ENCODE results near the gene MRPL40.

Gene MRPL40

DNA sequence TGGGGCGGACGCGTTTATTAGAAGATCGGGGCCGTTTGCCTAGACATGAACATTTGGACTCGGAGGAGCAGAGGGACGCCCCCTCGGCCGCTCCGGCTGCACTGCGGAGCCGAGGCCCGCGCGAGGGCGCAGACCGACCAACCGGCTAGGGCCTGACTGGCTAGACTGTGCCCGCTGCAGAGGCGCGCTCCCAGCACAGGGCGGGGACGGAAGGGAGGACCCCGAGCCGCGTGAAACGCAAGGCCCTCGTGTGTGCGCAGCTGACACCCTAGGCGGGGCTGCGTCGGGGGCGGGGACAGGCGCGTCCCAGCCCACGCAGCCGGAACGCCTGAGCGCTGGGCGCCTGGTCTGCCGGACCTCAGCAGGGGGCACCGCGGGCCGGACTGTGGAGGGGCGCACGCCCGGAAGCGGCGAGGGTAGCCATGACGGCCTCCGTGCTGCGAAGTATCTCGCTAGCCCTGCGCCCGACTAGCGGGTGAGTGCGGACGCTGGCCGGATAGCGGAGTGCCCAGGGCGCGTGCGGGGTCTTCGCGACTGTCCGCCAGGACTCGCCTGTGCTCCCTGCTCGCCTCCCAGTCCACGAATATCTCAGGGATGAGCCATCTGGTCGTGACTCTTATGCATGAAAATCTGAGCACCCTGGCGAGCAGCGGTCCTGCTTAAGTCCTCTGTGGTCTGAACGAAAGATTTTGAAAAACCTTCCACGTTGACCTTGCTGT, at the start of gene MRPL40:
Gene MRPL40, plus strand, starts transcription at position 413 of the 719 bp plus-strand sequence. Its CDS starts 10 bp downstream, at position 423.
- FAIRE-seq: no peak

DNA sequence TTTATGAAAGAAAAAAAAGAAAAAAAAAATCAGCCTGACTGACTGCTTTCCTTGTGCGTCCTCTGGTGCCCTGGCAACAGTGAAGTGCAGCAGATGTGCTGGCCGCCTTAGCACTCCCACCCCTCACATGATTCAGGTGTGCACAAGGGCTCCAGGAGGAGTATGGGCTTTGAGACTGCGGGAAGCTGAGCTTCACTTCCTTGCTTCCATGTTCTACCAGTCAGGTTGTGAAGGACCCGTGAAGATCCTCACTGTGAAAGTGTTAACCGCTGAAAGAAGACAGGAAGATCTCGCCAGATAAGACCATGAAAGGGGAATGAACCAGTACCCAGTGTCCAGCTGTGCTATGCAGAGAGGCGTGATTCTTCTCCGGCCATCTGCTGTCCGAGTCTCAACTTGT, 49.1 kb upstream of the MRPL40 start:
- DNase-seq (ENCODE audit: low spot score) (no peak), FAIRE-seq (no peak)

More for the DNA sequence above, at the start of gene MRPL40:
- DNase-seq (ENCODE audit: low spot score): peak; percentile 83

DNA sequence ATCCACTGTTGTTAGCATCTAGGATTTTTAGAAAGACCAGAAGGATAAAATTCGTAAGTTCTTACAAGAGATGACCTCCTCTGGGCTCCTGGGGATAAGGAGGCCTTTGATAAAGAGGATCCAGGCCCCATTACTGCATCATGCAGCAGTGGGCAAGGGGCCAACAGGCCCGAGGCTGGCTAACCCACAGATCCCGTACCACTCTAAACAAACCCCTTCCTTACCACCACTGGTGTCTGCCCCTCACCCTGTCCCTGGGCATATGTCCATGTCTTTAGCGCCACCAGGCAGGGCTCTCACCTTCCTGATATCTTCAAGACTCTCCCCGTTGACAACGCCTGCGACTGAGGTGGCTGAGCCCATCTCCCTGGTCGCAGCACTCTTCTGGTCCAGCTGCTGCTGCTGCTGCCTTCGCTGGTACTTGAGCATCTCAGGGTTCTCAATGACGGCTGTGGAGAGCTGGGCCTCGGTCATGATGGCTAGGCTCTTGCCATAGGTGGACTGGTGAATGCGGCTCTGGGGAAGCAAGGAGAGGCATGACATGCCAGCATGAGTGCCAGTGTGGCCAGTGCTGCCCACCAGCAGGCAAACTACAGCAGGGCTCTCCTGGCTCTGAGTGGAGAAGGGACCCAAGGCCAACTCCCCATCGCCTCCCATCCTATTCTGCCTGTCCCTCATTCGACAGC, 47.0 kb upstream of the MRPL40 start:
- no peak for DNase-seq (ENCODE audit: low spot score)
- FAIRE-seq: no peak

DNA sequence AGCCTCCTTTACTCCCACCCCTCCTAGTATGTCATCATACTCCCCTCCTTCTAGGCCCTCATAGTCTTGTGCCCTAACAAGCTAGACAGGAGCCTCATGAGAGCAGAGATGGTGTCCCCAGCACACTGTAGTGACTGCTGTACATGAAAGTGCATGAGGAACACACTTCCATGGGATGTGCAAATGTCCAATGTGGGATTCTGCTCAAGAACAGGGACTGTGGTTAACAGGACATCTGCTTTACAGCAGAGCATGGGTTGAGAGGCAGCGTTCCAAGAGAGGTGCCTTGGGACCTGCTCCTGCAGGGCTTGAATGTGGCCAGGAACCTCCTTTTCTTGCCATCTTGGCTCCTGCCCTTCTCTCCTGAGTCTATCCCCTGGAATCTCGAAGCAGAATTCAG, 46.1 kb upstream of the MRPL40 start:
- FAIRE-seq: no peak
- DNase-seq (ENCODE audit: low spot score): no peak

DNA sequence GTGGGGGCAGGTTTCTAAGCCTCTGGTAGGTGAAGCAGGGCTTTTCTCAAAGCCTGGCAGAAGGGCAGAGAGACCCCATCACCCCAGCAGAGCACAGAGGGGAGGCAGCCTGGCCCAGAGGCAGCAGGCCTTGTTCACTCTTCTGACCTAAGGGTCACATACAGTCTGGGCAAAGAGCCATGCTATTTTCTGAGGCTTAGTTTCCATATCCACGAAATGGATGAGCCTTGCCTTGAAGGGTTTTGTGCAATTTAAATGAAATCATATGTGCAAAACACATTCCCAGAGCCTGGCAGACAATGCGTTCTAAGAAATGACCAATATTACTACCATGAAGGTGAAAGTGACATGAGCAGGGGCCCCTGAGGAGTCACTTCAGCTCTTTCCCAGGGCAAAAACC, 45.3 kb upstream of the MRPL40 start:
- FAIRE-seq (no peak), DNase-seq (ENCODE audit: low spot score) (no peak)

DNA sequence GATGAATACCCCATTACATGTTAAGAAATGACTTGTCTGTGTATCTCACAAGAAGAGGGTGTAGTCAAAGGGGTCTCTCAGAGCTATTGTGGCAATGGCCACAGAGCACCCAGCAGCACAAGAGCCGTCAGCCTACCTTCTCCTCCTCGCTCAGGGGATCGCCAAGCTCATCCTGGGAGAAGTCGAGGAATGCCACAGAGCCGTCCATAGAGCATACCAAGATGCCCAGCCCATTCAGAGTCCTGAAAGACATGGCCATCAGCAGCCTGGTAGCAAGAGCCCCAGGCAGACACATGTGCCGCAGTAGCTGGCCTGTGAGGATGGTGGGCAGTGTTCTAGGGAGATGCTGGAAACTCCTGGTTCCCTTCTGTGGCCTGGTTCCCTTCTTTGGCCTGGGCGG, 44.8 kb upstream of the MRPL40 start:
- DNase-seq (ENCODE audit: low spot score) (no peak), FAIRE-seq (no peak)

DNA sequence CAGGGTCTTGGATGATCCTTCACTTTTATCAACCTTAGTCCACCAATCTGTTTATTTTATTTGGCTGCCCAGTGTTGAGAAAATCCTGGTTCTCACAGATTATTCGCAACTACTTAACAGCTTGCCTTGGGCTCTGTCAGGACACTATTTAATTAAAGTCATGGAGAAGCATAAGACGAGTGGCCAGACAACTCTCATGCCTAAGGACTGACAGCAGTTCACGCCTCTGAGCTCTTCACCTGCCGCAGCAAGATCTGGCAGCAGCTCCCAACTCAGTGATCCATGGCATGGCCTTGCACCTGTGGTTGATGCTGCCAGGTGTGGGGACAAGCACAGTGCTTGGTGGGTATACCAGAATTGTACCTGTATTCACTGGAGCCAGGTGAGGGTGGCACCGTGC, 38.6 kb upstream of the MRPL40 start:
- no peak for FAIRE-seq

DNA sequence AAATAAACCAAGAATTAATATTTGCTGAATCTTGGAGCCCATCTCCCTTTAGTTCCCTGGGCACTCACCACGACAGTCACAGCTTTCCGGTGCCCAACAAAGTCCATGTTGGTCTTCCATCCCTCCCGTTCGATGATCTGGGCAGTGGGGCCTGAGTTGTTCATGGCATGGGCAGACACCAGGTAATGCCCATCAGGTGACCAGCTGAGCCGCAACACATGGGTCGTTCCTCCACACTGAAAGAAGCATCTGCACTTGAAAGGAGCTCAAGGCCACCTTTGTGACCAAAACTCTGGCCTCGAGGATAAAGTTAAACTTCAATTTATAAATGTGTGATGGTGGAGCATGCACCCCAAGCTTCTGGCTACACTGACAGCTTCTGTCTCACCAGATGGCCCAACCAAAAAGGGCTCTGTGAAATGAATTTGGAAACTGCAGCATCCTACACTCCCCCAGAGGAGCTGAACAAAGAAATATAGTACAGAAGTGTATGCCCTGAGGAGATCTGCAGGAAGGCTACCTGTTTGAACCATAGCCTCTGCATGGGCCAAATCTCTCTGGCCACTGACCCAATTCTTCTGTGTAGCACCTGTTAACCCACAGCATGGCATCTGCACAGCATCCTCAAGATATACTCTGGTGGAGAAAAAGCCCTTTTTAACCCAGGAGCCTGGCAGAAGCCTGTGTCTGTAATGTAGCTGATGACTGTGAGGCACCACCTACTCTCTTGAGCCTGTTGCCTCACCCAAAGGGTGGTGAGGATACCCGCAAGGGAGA, 37.9 kb upstream of the MRPL40 start:
- FAIRE-seq: no peak
- no peak for DNase-seq (ENCODE audit: low spot score)

More for the DNA sequence above, 38.6 kb upstream of the MRPL40 start:
- no peak for DNase-seq (ENCODE audit: low spot score)

DNA sequence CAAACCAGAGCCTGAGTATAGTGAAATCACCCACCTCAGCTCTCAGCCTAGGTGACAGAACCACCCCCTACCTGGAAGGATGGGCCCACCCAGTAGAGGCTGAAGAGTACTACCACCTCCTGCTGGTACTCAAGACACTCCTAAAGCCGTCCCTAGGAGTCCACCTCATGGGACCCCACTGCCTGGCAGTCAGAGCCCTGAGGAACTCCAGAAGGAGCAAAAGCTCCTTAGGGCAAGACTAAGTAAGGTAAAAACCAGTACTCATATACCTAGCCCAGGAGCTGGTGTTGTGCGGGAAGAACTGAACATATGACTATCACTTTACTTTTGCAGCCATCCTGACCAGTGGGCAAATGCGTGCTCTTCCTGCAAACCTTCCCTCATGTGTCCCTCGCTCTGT, 37.1 kb upstream of the MRPL40 start:
- DNase-seq (ENCODE audit: low spot score) (no peak), FAIRE-seq (no peak)

DNA sequence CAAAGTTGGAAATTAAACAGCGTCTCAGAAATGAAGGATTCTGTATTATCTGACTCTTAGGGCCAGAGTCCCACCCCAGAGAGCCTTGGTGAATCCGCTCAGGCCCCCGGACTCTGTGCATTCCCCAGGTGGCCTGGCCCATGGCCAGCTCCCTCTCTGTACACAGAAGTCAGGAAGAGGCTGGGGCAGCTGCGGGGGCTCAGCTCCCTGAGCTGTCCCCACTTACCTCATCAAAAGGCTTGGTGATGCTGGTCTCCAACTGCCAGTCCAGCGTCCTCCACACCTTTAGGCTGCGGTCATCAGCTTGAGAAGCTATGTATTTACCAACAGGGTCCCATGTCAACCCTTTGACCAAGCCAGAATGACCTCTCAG, 35.8 kb upstream of the MRPL40 start:
- FAIRE-seq (no peak), DNase-seq (ENCODE audit: low spot score) (no peak)

DNA sequence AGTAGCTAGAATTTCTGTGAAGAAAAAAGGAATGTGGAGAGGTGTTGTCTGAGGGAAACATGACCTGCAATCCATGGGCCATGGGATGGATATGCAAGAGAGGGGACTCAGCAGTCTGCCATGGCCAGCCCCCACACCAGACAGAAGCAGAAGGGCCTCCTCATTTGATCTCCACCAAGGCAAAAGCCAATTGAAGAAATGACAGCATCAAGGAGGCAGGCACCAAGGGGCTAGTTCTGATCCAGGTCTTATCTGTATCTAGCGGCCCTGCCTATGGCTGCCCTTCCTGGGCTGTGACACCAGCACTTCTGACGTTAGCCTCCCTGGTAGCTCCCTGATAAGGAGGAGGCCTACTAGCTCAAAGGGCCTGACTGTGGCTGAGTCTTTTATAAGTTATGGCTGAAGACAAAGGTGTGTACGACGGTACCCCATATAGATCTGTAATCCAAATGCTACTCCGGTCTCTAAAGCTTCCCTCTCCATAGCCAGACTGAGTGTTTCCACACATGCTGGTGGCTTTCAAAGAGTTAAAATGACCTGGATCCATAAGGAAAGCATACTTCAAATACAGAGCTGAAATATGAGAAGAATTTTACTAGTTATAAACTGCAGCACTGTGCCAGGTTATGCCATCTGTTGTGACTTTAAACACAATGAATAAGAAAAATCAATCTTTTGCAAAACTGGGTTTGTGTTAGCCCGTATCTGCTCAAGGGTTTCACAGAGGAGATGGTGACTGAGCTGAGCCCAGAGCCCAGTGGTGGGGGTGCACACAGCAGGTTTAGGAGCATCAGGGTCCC, 35.2 kb upstream of the MRPL40 start:
- DNase-seq (ENCODE audit: low spot score) (no peak), FAIRE-seq (no peak)

DNA sequence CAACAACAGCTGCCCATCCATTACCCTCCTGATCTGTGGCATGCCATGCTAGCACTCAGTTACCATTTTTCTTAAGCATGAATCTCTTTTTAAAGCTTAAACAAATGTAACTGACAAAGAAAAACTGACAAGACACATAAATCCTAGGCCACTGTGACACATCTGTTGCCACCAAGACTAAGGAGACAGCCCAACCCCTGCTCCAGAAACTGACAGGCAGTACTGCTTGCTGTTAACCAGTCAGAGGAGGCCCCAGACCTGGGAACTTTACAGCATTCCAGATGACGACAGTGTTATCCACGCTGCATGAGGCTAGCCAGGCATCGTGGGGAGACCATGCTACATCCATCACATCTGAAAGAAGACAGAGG, 34.6 kb upstream of the MRPL40 start:
- FAIRE-seq: no peak
- no peak for DNase-seq (ENCODE audit: low spot score)

DNA sequence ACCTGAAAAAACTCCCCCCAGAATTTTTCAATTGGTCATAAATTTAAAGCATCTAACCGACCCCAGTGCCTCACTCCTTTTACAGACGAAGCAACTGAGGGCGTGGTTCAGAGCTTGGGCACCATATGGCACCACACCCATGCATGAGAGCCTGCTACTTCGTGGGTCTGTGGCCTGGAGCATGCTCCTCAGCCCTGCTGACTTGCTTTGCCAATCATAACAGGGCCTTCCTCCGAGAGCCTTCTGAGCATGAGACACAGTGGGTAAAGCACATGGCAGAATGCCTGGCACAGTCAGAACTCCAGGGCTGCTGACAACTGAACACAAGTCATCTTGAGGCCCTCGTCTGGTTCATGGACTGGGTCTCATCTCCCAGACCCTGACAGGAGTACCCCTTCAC, 34.1 kb upstream of the MRPL40 start:
- DNase-seq (ENCODE audit: low spot score) (no peak), FAIRE-seq (no peak)

DNA sequence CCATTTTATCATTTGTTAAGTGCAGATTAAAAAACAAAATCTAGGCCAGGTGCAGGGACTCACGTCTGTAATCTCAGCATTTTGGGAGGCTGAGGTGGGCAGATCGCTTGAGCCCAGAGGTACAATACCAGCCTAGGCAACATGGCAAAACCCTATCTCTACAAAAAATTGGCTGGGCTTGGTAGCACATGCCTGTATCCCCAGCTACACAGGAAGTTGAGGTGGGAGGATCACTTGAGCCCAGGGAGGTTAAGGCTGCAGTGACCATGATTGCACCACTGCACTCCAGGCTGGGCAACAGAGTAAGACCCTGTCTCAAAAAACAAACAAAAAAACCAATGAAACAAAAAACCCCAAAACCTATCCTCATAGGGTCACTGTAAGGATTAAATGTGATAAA, 33.7 kb upstream of the MRPL40 start:
- FAIRE-seq: no peak
- DNase-seq (ENCODE audit: low spot score): no peak

DNA sequence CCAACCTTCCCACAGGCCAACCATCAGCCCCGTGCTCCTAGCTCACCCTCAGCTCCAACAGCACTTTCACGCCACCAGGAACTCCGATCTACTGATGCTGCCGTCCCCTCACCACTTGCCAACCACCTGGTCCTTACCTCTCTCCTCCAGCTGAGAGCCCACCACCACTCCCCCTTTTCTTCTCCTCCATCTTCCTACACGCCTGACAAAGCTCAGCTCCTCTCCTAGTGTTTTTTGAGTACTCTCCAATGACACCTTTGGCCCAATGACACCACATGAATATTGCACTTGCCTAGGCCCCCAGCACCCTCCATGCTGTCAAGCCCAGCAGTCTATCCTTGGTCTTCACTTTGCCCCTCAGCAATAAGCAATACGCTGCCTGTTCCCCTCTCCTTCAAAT, 31.5 kb upstream of the MRPL40 start:
- no peak for FAIRE-seq
- no peak for DNase-seq (ENCODE audit: low spot score)

DNA sequence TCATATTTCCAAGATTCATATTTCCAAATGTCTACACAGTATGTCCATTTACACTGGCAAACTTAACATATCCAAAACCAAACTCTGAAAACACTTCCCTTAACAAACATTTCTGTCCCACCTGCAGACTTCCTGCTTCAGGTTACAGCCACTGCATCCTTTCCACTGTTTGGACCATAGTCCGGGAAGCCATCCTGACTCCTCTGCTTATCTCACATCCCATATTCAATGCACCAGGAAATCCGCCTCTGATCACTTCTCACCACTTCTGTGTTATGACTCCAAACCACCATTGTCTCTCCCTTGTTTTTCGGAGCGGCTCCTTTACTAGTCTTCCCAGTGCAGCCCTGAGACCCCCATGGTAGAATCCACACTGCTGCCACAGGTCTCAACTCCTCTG, 30.9 kb upstream of the MRPL40 start:
- no peak for FAIRE-seq
- no peak for DNase-seq (ENCODE audit: low spot score)

DNA sequence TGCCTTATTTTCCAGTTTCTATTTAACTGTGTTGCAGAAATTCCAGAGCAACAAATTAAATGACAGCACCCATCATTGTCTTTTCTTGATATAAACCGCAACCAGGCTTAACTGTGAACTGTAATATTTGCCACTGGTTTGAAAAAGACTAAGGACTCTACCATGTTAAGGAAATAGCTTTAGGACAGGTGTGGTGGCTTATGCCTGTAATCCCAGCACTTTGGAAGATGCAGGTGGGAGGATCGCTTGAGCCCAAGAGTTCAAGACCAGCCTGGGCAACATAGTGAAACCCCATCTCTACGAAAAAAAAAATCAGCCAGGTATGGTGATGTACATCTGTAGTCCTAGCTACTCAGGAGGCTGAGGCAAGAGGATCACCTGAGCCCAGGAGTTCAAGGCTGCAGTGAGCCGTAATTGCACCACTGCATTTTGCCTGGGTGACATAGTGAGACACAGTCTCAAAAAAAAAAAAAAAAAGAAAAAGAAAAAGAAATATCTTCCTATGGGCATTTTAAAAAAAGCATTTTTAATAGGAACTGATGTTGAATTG, 29.6 kb upstream of the MRPL40 start:
- no peak for FAIRE-seq
- DNase-seq (ENCODE audit: low spot score): no peak

DNA sequence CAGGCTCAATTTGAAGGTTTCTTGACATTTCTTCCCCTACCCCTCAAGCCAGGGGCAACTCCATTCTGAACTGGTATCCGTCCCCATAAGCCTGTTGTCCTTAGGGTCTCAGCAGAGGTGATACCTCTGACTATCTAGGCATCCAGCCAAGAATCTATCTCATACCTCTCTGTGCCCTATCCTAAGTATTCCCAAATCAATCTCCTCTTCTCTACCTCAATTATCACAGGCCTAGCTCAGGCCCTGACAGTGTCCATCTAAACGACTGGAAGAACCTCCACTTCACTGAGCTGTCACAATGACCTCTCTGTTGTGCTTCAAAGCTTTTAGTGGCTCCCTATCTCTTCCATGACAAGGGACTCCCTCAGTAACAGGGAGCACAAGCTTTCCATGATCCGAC, 27.7 kb upstream of the MRPL40 start:
- no peak for DNase-seq (ENCODE audit: low spot score)
- no peak for FAIRE-seq

DNA sequence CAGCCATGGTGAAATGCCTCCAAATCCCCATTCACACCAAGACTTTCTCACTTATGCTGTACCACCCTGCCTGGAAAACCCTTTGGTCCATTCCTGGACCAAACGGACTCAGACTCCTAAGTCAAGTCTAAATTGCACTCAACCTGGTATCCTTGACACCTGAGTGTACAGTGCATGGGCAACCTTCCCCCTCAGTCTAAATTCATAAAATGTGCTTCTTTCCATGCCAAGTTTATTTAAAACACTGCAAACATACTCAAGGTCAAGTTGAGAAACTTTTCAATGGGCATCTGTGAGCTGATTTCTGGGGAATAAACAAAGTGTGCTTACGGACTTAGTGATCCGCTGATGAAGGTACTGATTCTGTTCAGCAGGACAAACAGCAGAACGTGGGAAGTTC, 27.2 kb upstream of the MRPL40 start:
- DNase-seq (ENCODE audit: low spot score): no peak
- no peak for FAIRE-seq

DNA sequence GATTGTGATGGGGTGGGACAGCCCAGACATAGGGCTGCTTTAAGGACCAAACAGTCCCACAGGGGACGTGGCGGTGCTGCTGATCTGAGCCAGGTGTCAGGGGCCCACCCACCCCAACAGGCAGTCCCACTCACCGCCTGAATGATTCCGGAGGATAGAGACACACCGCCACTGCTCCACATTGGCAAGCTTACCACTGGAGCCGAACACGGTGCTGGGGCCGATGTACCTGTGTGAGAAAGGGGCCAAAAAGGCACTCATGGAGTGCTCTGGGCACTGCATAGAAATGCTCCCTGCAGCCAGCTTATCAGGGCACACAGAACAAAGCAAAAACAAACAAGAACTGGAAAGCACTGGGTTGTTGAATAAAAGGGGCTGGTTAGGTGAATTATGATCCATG, 26.7 kb upstream of the MRPL40 start:
- FAIRE-seq (no peak), DNase-seq (ENCODE audit: low spot score) (no peak)

DNA sequence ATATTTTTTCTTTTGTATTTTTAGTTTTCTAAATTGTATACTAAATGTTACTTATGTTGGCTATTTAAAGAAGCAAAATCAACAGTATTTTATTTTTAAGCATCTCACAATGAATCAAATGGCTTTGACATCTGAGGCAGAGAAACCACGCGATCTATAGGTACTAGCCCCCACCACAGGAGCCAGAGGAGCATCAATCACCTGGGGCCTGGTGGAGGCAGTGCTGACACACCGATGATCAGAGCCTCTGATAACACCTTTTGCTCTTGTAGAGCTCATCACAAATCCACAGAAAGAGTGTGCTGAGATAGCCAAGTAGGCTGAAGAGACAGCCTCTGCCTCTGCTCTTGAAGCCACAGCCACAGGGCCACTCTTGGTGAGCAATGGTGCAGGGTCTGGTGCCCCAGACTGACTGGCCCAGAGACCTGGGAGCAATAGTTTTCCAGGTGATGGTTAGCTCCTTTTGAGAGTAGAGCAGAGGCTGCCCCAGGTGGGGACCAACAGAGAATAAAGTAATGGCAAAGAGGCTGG, 26.0 kb upstream of the MRPL40 start:
- DNase-seq (ENCODE audit: low spot score): no peak

More for the DNA sequence above, 26.0 kb upstream of the MRPL40 start:
- FAIRE-seq: no peak

All from RCC 7860 (cell line).